SW480 (cell line): ENCODE results near the gene LINC01488.

Experiments
- DNase-seq: peaks from one replicate; pipeline ENCODE4 v3.0.0-alpha.2; 2016; ENCODE audit warnings: low spot score

LINC01488 gene

GRCh38 chr11:69530278-69531070, 49.0 kb downstream of the LINC01488 start:
- DNase-seq, result no peak

GRCh38 chr11:69531071-69531716, 49.7 kb downstream of the LINC01488 start:
- no peak for DNase-seq

- DNase-seq, result no peak
Measured at GRCh38 chr11:69531717-69532088, 50.2 kb downstream of the LINC01488 start.

- no peak for DNase-seq
Measured at GRCh38 chr11:69533296-69534165, 52.1 kb downstream of the LINC01488 start.

GRCh38 chr11:69534166-69534530, 52.7 kb downstream of the LINC01488 start:
- DNase-seq, result no peak

GRCh38 chr11:69535908-69536307, 54.4 kb downstream of the LINC01488 start:
- no peak for DNase-seq

- DNase-seq, result no peak
Measured at GRCh38 chr11:69536406-69536805, 54.9 kb downstream of the LINC01488 start.

GRCh38 chr11:69537126-69537525, 55.7 kb downstream of the LINC01488 start:
- DNase-seq, result no peak

GRCh38 chr11:69537855-69538640, 56.6 kb downstream of the LINC01488 start:
- DNase-seq, result no peak

GRCh38 chr11:69538854-69539253, 57.4 kb downstream of the LINC01488 start:
- DNase-seq, result no peak

GRCh38 chr11:69539416-69540117, 58.1 kb downstream of the LINC01488 start:
- DNase-seq, result no peak

- DNase-seq, result peak; percentile 24
Measured at GRCh38 chr11:69540118-69541000, 58.9 kb downstream of the LINC01488 start.

GRCh38 chr11:69541001-69541285, 59.5 kb downstream of the LINC01488 start:
- DNase-seq, result no peak

- peak; percentile 51 for DNase-seq
Measured at GRCh38 chr11:69541501-69542313, 60.2 kb downstream of the LINC01488 start.

- DNase-seq, result no peak
Measured at GRCh38 chr11:69542314-69543168, 61.1 kb downstream of the LINC01488 start.
